ENCODE results near the gene ZBTB14. TPM values are rescaled to one million over a fixed set of nuclear protein-coding genes. Genes with fewer than 3 reads are reported as not detected.

Gene ZBTB14
- 6.1 and 9.5 TPM in 2 replicates for total RNA-seq (2014; rRNA removed; shearing (Covaris generic); ENCODE audit: low replicate concordance)

GRCh38 chr18:5295231-5295920, at the start of gene ZBTB14:
ZBTB14 (minus strand) TSS chr18:5295726; CDS start chr18:5293246, 2,480 bp downstream.
- Histone ChIP-seq H3K27me3 (0 out of 2 replicates have a peak, but pooled peaks cover 6% of the 10 kb centered on the region), H3K36me3 (peaks cover 6% of the 10 kb centered on the region; the same call in 1 of the 2 replicates), H3K4me3 (peak within 1 kb of the TSS; percentile 60), H3K9me3 (no peaks in the 10 kb centered on the region)
- peak; percentile 60 for DNase-seq

- Histone ChIP-seq H3K27me3 (no peaks in the 10 kb centered on the region), H3K9me3 (no peaks in the 10 kb centered on the region), H3K36me3 (no peaks in the 10 kb centered on the region), H3K4me3 (no peak overlapping the region)
- no peak for DNase-seq
Measured at GRCh38 chr18:5339202-5339834, 43.8 kb upstream of the ZBTB14 start.

- no peak for DNase-seq
- Histone ChIP-seq H3K27me3 (no peaks in the 10 kb centered on the region), H3K9me3 (no peaks in the 10 kb centered on the region), H3K4me3 (no peak overlapping the region), H3K36me3 (no peaks in the 10 kb centered on the region)
Measured at GRCh38 chr18:5334456-5335075, 39.0 kb upstream of the ZBTB14 start.

- Histone ChIP-seq H3K4me3 (no peak overlapping the region), H3K9me3 (no peaks in the 10 kb centered on the region), H3K27me3 (no peaks in the 10 kb centered on the region), H3K36me3 (no peaks in the 10 kb centered on the region)
- no peak for DNase-seq
Measured at GRCh38 chr18:5318061-5318700, 22.7 kb upstream of the ZBTB14 start.

- H3K27me3 ChIP-seq = no peaks in the 10 kb centered on the region
- H3K4me3 ChIP-seq = no peak overlapping the region
- no peaks in the 10 kb centered on the region for H3K9me3 ChIP-seq
- DNase-seq = no peak
- H3K36me3 ChIP-seq = no peaks in the 10 kb centered on the region
Measured at GRCh38 chr18:5317186-5317585, 21.7 kb upstream of the ZBTB14 start.

GRCh38 chr18:5315838-5316237, 20.3 kb upstream of the ZBTB14 start:
- no peaks in the 10 kb centered on the region for H3K36me3 ChIP-seq
- no peaks in the 10 kb centered on the region for H3K9me3 ChIP-seq
- no peak overlapping the region for H3K4me3 ChIP-seq
- no peaks in the 10 kb centered on the region for H3K27me3 ChIP-seq
- DNase-seq = no peak

- H3K36me3 ChIP-seq = no peaks in the 10 kb centered on the region
- no peak overlapping the region for H3K4me3 ChIP-seq
- H3K9me3 ChIP-seq = no peaks in the 10 kb centered on the region
- DNase-seq = no peak
- H3K27me3 ChIP-seq = no peaks in the 10 kb centered on the region
Measured at GRCh38 chr18:5311301-5311989, 15.9 kb upstream of the ZBTB14 start.

GRCh38 chr18:5309888-5310470, 14.5 kb upstream of the ZBTB14 start:
- H3K9me3 ChIP-seq = no peaks in the 10 kb centered on the region
- H3K4me3 ChIP-seq = peak overlapping the region; percentile 17; the same call in 1 of the 2 replicates
- no peaks in the 10 kb centered on the region for H3K27me3 ChIP-seq
- DNase-seq = peak; percentile 0
- no peaks in the 10 kb centered on the region for H3K36me3 ChIP-seq

- Histone ChIP-seq H3K9me3 (no peaks in the 10 kb centered on the region), H3K36me3 (no peaks in the 10 kb centered on the region), H3K4me3 (no peak overlapping the region), H3K27me3 (peaks cover 21% of the 10 kb centered on the region)
- DNase-seq = no peak
Measured at GRCh38 chr18:5305835-5306234, 10.3 kb upstream of the ZBTB14 start.

- Histone ChIP-seq H3K9me3 (no peaks in the 10 kb centered on the region), H3K36me3 (no peaks in the 10 kb centered on the region), H3K27me3 (peaks cover 31% of the 10 kb centered on the region), H3K4me3 (no peak overlapping the region)
- DNase-seq = no peak
Measured at GRCh38 chr18:5304232-5304631, 8.7 kb upstream of the ZBTB14 start.

GRCh38 chr18:5303636-5304035, 8.1 kb upstream of the ZBTB14 start:
- H3K27me3 ChIP-seq = peaks cover 31% of the 10 kb centered on the region
- DNase-seq = no peak
- H3K9me3 ChIP-seq = no peaks in the 10 kb centered on the region
- H3K4me3 ChIP-seq = no peak overlapping the region
- no peaks in the 10 kb centered on the region for H3K36me3 ChIP-seq

- Histone ChIP-seq H3K27me3 (peaks cover 31% of the 10 kb centered on the region), H3K9me3 (no peaks in the 10 kb centered on the region), H3K36me3 (no peaks in the 10 kb centered on the region), H3K4me3 (no peak overlapping the region)
- no peak for DNase-seq
Measured at GRCh38 chr18:5302606-5303005, 7.1 kb upstream of the ZBTB14 start.

GRCh38 chr18:5300476-5301010, 5.0 kb upstream of the ZBTB14 start:
- Histone ChIP-seq H3K9me3 (no peaks in the 10 kb centered on the region), H3K4me3 (no peak overlapping the region), H3K36me3 (no peaks in the 10 kb centered on the region), H3K27me3 (peaks cover 31% of the 10 kb centered on the region)
- DNase-seq = no peak

- no peak for DNase-seq
- Histone ChIP-seq H3K9me3 (no peaks in the 10 kb centered on the region), H3K27me3 (peaks cover 28% of the 10 kb centered on the region), H3K4me3 (no peak overlapping the region), H3K36me3 (no peaks in the 10 kb centered on the region)
Measured at GRCh38 chr18:5298156-5298852, 2.8 kb upstream of the ZBTB14 start.

- Histone ChIP-seq H3K9me3 (no peaks in the 10 kb centered on the region), H3K27me3 (peaks cover 21% of the 10 kb centered on the region), H3K4me3 (no peak overlapping the region), H3K36me3 (peaks cover 2% of the 10 kb centered on the region; the same call in 1 of the 2 replicates)
- no peak for DNase-seq
Measured at GRCh38 chr18:5297597-5297996, 2.1 kb upstream of the ZBTB14 start.
